ENCODE data around the gene ZNF282.

DNA sequence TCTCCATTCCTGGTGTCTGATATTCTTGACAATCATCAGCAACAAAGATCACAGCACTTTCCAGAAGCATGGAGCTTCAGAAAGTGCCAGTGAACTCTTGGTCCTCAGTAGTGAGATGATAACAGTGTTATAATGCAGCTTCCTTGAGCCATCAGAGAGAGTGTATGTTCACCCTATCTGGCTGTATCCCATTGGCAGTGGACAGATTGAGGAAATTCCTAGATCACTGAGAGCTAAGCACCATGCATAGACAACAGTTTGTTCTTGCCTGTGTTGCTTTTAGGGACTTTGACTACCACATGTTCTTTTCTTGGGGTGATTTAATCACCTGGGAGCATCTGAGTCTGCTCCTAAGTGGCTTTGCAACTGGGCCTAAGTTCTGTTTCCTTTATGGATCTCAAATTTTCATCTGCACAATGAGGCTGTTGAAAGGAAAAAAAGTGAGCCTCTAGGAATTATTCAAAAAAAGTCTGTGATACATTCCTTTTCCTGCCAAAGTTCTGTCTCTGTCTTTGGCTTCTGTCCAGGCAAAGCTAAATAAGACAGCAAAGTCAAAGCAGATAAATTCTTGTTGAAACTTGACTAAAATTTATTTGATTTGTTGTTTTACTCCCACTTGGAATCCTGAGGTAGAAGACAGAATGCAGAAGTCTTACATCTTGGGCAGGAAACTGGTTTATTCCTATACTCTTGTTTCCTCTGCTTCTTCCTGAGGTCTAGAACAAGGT, 14.5 kb upstream of the ZNF282 start:
- TF ChIP-seq, protein P1, sequence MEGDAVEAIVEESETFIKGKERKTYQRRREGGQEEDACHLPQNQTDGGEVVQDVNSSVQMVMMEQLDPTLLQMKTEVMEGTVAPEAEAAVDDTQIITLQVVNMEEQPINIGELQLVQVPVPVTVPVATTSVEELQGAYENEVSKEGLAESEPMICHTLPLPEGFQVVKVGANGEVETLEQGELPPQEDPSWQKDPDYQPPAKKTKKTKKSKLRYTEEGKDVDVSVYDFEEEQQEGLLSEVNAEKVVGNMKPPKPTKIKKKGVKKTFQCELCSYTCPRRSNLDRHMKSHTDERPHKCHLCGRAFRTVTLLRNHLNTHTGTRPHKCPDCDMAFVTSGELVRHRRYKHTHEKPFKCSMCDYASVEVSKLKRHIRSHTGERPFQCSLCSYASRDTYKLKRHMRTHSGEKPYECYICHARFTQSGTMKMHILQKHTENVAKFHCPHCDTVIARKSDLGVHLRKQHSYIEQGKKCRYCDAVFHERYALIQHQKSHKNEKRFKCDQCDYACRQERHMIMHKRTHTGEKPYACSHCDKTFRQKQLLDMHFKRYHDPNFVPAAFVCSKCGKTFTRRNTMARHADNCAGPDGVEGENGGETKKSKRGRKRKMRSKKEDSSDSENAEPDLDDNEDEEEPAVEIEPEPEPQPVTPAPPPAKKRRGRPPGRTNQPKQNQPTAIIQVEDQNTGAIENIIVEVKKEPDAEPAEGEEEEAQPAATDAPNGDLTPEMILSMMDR (IDR thresholded peaks at IDR 0.05; ENCODE audit: insufficient read depth, low read depth, low read length): no peak
- no peak for TF ChIP-seq EZH2 (IDR thresholded peaks at IDR 0.05; ENCODE audit: insufficient read depth, low read length)

Data from astrocyte (in vitro differentiated cells and primary cell).